GM19043 (cell line): Measurements from ENCODE around the gene RGS2.

Experiments used
- ATAC-seq: cut with Tn5 transposase; IDR thresholded peaks from one replicate; pipeline ENCODE4 v1.9.1; 2021; ENCODE audit warnings: low read depth; ENCODE audit not compliant: unreplicated experiment

Gene RGS2

DNA sequence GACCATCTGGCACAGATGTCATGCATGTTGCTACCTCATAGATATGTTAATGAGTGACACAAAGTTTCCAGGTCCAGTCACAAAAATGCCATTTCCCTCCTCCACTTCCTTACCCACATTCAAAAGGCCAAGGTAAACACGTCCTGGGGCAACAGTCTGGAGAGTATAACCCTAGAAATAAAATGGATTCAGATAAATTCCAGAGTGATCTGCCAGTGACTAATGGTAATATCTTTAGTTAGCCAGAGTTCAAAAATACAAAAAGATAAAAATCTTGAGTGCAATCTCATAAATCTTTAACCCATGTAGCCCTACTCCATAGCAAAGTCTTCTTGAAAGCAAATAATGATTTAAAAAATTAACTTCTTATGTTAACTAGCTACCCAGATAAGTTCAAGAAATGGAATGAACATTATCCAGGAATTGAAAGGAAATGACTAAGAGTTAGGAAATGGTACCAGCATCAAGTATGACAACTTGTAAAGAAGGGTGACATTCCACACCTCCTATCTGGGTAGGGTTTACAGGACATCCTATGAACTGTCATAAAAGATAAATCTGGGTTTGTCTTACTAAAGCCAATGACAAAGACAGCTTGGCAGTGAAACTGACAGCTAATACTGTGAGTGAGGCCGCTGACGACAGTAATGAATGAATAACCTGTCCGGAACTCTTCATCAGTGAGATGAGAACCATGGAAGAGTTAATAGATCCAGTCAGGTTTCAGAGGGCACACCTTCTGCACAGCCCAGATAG is 18.1 kb downstream of the RGS2 start:
- ATAC-seq = no peak

DNA sequence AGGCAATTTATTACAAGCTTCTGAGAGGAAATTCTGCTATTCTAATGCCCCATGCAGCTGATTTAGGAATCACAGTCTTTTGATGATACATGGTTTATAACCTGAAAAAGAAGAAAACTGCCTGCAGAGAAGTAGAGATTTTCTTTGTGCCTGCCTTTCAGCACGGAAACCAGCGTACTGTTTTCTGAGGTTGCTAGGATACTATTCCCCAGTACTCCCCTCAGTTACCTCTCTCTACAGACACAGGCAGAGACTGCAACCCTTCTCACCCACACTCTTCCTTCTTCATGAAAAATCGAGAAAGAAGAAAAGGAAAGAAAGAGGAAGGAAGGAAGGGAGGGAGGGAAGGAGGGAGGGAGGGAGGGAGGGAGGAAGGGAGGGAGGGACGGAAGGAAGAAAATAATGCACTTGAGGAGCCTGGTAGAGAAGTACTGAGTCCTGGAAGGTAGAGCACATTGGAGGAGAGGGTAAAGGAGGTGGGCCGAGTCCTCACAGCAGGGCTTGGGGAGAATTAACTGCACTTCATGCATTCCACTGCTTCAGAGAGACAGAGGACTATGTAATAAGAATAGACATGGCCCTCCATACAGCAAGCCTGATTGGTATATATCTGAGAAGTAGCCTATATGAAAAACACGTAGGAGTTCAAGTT is 21.9 kb downstream of the RGS2 start:
- ATAC-seq = no peak

DNA sequence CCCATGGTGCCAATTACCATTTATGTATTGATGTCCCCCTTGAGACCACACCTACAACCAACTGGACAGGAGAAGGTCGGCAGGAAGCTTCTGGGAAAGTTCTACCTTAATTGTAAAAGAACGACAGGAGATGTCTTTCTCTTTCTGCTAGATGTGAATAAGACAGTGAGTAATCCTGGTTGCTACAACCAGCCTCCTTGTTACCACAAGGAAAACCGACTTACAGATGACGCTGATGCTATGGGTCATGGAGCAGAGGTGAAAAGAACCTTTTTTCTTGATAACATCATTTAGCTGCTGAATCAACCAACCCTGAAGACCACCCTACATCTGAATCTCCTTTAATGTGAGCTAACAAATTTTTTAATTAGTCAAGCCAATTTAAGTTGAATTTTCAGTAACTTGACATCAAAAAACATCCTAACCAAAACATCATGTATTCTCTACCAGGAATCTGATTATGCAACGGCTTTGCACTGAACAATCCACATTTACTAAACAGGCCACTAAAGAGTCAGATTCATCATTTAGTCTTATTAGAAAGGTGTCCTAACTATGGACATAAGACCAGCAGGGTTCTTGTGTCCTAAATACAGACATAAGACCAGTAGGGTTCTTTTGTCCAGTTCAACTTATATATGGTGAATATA is 23.0 kb downstream of the RGS2 start:
- no peak for ATAC-seq

DNA sequence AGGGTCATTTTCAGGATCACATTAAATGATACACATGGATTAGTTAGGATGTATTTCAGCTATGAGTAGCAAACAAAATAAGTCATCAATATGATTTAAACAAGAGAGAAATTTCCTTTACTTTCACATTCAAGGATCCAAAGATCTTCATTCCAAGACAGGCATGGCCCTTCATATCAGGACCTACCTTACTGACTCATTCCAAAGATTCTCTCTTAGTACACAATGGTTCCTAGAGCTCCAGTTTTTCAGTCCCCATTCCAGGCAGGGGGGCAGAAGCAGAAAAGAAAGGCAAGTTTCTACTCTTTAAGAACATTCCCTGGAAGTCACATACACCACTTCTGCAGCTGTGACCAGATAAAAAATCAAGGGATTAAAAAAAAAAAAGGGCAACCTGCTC is 23.7 kb downstream of the RGS2 start:
- no peak for ATAC-seq

DNA sequence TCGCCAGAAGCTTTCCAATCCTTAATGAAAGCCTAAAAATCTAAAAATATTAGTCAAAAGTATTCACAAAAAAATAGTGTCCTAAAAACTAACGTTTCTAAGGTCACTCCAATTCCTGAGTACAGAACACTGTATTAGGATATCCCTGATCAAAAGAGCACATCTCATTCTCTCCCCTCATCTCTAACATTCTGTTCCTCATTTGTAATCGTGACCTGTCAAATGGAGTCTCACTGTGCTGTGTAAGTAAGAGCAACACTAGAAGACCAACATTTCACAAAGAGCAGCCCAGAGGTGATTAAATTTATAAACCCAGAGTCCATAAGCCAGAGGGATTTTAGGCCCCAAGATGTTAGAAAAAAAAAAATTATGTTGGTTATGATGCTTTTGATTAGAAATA is 26.3 kb downstream of the RGS2 start:
- ATAC-seq = no peak

DNA sequence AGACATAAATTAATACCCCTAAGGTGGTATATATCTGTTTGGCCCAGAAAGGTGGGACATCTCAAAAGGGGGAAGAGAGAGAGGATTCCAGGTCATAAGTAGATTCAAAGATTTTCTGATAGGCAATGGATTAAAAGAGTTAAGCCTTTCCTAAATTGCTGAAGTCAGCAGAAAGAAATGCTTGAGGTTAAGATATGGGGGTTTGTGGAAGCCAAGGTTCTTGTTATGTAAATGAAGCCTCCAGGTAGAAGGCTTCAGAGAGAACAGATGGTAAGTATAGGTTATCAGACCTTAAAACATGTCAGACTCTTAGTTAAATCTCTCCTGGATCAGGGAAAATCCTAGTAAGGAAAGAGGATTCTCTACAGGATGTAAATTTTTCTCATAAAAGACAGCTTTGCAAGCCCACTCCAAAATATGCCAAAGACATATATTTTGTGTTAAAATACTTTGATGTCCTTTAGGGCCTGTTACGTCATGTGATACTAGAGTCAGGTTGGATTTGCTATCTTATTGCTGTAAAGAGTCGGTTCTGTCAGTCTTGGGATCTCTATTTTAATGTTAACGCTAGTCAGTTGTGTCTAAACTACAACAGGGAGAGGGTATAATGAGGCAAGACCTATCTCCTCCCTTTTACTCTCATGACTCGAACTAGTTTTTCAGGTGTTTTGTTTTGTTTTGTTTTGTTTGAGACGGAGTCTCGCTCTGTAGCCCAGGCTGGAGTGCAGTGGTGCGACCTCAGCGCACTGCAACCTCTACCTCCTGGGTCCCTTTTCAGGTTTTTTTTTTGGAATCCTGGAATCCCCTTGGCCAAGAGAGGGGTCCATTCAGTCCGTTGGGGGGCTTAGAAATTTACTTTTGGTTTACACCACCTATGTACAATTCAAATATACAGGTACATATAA is 30.6 kb downstream of the RGS2 start:
- no peak for ATAC-seq

DNA sequence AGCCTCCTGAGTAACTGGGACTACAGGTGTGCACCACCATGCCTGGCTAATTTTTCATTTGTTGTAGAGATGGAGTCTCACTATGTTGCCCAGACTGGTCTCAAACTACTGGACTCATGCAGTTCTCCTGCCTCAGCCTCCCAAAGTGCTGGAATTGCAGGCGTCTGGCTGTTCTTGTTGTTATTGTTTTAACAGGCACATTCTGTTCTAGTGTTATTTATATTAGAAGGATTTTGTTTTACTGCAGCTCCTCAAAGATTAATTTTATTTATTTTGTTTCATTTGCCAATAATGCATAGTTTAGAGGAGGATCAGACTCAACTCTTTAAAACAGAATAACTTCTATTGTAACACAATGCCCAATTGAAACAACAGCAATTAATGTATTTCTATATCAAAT is 35.5 kb downstream of the RGS2 start:
- no peak for ATAC-seq

DNA sequence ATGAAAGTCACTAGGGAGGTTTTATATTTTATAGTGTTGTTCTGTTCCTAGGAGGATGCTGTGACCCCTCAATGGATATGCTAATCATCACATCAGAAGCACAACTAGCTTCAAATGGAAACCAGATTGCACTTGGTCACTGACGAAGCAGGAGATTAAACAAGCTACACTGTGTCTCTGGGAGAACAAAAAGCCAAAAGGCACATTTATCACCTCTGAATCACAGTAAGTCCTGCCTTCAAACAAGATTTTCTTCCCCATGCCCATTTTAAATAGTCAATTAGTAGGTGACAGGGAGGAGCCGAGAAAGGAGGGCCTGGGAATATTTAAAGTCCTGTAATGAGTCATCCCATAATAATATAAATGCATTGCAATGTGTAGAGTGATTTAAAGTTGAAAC is 38.1 kb downstream of the RGS2 start:
- ATAC-seq = no peak

DNA sequence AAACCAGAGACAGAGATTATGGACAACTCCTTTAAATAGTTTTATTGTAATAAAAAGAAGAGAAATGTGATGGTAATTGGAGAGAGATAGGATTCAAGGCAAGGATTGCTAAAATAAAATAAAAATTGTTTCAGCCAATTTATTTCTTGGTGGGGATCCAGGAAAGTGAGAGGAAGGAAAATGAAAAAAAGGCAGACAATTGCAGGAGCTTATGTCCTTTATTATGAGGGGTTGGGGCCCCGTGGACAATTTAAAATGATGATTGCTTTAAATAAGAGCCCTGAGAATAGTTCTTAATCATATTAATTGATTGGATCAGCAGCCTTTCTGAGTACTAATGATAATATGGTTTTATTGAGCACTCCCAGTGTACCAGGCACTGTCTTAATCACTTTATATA is 40.2 kb downstream of the RGS2 start:
- no peak for ATAC-seq

DNA sequence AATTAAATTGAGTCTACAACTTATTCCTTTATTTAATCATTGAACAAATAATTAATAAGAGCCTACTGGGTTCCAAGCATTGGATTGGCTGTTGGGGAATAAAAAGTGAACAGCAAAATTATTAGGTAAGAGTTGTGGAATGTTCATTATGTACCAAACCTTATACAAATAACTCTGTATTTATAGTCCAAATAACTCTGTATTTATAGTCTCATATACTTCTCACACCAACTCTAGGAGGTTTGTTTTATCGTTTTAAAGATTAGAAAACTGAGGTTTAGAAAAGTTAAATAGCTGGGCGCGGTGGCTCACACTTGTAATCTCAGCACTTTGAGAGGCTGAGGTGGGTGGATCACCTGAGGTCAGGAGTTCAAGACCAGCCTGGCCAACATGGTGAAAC is 40.6 kb downstream of the RGS2 start:
- no peak for ATAC-seq

DNA sequence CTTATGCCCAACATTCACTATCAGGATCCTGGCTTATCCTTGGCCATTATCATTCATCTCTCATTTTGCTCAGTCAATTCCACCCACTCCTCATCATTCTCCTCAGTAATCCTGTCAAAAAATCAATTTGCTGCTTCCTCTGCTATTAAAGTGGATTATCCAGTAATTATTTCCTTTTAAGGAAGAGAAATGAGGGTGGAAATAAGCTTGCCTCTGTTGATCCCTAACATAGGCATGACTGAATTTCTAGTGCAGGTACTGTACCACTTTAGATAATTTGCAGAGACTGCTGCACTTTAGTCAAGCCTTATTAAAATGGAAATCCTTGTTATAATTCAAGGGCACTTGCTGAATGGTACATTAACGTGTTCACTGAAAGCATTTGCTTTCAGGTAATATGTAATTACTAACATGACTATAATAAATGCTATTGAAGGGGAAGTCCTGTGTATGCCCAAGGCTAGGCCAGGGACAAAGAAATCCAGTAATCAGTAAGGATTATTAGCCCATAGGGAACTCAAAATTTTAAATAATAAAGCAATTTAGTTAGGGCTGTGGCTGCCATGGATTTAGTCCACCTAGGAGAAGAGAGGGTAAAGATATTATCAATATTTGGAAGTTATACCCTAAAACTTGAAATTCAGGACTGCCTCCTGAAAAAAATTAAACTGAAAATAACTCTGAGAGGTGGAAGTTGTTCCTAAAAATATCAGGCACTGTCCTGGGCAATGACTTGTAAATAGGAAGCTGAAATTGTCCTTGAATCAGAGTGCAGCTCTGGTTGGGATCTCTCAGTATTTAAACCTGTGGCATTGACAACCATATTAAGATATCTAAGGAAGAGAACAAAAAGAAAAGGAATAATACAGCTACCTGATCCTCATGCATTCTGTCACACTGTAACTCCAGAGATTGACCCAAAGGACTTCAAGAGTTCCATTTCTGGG is 43.4 kb downstream of the RGS2 start:
- ATAC-seq = no peak

DNA sequence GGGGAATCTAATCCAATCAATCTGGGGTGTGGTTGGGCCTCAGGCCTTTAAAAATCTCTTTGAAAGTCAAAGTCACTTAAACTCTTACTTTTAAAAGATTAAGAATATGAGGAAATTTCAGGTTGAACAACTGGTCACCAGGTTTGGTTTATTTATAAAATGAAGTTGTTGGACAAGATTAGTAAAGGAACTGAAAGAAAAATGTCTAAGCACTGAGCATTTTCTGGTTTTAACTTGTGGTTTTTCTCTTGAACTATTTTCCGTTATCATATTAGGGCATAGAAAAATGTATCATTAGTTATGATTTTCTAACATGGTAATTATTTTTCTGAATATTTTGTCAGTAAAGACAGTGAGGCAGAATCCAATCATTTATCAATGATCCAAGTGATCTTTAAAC is 49.6 kb downstream of the RGS2 start:
- ATAC-seq = no peak

DNA sequence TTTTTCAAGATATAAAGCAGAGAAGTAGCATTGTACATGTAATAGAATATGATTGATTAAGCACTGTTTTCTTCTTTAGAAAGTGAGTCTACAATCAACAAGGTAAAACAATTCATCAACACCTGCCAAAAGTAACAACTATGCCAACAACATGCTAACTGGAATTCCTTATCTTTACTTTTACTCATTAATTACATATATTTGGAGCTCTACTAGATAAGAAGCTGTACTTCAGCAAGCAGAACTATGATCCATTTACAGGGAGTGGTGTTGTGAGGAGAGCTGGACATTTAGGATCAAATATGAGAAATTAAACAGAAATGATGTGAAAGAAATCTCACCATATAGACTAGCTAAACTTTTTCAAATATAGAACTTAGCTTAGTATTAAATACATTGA is 51.0 kb downstream of the RGS2 start:
- ATAC-seq = no peak

DNA sequence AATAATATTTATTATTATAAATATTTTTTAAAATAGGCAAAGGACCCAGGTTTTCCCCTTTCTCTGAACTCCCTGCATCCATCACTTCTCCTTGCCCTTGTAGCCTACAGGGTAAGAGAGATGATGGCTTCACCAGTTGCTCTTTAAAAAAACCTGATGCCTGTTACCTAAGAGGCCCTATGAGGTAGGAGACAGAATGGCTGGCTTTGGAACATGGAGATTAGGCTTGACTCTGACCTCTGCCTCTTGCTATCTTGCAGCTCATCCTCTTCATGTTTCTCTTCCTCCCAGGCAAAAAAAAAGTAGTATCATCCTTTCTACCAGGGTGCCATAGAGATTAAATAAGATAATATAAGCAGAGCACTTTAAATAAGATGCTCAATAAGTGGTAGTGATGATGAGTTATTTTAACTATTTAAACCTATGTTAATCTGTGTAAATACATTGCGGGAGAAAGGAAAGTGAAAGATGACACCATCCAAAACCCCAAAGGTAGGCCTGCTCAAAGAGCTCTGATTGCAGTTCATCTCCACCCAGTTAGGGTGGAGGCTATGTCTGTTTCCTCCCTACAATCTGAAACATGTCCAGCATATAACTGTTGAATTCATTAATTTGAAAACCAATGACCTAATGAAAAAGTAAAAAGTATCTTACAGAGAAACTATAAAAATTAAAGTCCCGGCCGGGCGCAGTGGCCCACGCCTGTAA is 51.8 kb downstream of the RGS2 start:
- no peak for ATAC-seq

DNA sequence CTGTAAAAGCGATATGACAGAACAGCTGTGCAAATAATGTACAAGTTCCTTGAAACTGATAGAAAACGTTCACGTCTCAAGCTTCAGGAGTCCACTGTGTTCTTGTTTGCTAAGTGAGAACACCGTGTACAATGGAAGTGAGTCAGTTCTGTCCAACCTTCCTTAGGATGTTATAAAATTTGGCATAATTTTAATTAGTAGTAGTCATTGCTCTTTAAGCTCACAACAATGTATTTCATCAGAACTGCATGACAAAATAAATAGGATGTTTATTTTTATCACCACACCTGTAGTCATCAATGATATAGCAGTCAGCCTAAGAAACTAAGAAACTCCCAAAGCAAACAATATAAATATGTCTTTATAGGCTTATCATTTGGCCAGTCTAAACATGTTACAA is 53.0 kb downstream of the RGS2 start:
- no peak for ATAC-seq
